Measurements from ENCODE around the gene CRMP1. TPM values are rescaled to one million over a fixed set of nuclear protein-coding genes. Genes with fewer than 3 reads are reported as not detected.

The CRMP1 gene
- total and polyA plus RNA-seq, 7 donors, result under 0.01 to 6.4 (median 4.2) TPM; not detected in 1

GRCh38 chr4:5918331-5918985, 25.6 kb upstream of the CRMP1 start:
- TF ChIP-seq POLR2AphosphoS5 (IDR thresholded peaks at IDR 0.05) (no peak), POLR2A (IDR thresholded peaks at IDR 0.05) (no peak), EP300 (IDR thresholded peaks at IDR 0.05) (no peak)

GRCh38 chr4:5917672-5918071, 24.8 kb upstream of the CRMP1 start:
- Histone ChIP-seq H3K27me3 (peaks cover 0 to 31% (median 0%) of the 10 kb centered on the region in 3 donors), H3K4me3 (no peak overlapping the region), H3K4me1 (no peaks in the 10 kb centered on the region), H3K27ac (no peak overlapping the region), H3K9me3 (no peaks in the 10 kb centered on the region), H3K36me3 (no peaks in the 10 kb centered on the region)
- no peak for TF ChIP-seq CTCF (IDR thresholded peaks at IDR 0.05)
- TF ChIP-seq POLR2A (IDR thresholded peaks at IDR 0.05), result no peak
- intact Hi-C loops (cut with DNase I), result no loop called here
- DNase-seq, result no peak
- WGBS, 2 donors, result 58 to 68% methylated on average over 11 of the region's 11 CpGs

More at GRCh38 chr4:5918331-5918985, 25.6 kb upstream of the CRMP1 start:
- Histone ChIP-seq H3K4me3 (no peak overlapping the region), H3K36me3 (no peaks in the 10 kb centered on the region), H3K27me3 (peaks cover 0 to 31% (median 0%) of the 10 kb centered on the region in 3 donors), H3K9me3 (no peaks in the 10 kb centered on the region), H3K27ac (no peak overlapping the region), H3K4me1 (no peaks in the 10 kb centered on the region)
- intact Hi-C loops (cut with DNase I), result no loop called here
- no peak for DNase-seq
- 51 to 59% methylated on average over 8 of the region's 8 CpGs for WGBS, 2 donors

GRCh38 chr4:5916229-5916628, 23.3 kb upstream of the CRMP1 start:
- Histone ChIP-seq H3K27ac (no peak overlapping the region), H3K4me3 (no peak overlapping the region), H3K27me3 (peaks cover 0 to 23% (median 0%) of the 10 kb centered on the region in 3 donors), H3K9me3 (peaks cover 0 to 3% (median 0%) of the 10 kb centered on the region in 4 donors), H3K36me3 (no peaks in the 10 kb centered on the region), H3K4me1 (no peaks in the 10 kb centered on the region)
- no peak for TF ChIP-seq CTCF (IDR thresholded peaks at IDR 0.05)
- intact Hi-C loops (cut with DNase I), result no loop called here
- 60 to 65% methylated on average over 3 of the region's 3 CpGs for WGBS, 2 donors
- no peak for DNase-seq

GRCh38 chr4:5913454-5913853, 20.6 kb upstream of the CRMP1 start:
- Histone ChIP-seq H3K4me3 (no peak overlapping the region), H3K27ac (no peak overlapping the region), H3K27me3 (peaks cover 0 to 15% (median 0%) of the 10 kb centered on the region in 3 donors), H3K4me1 (no peaks in the 10 kb centered on the region), H3K36me3 (no peaks in the 10 kb centered on the region), H3K9me3 (peaks cover 0 to 4% (median 1%) of the 10 kb centered on the region in 4 donors)
- 84 to 85% methylated on average over 7 of the region's 7 CpGs for WGBS, 2 donors
- intact Hi-C loops (cut with DNase I), result no loop called here
- no peak for DNase-seq
- no peak for TF ChIP-seq POLR2AphosphoS5 (IDR thresholded peaks at IDR 0.05)
- no peak for TF ChIP-seq EP300 (IDR thresholded peaks at IDR 0.05)
- TF ChIP-seq CTCF (IDR thresholded peaks at IDR 0.05), result no peak
- no peak for TF ChIP-seq POLR2A (IDR thresholded peaks at IDR 0.05)

- Histone ChIP-seq H3K4me3 (no peak overlapping the region), H3K36me3 (no peaks in the 10 kb centered on the region), H3K9me3 (peaks cover 0 to 10% (median 5%) of the 10 kb centered on the region in 4 donors), H3K27ac (no peak overlapping the region), H3K4me1 (no peaks in the 10 kb centered on the region), H3K27me3 (peaks cover 0 to 14% (median 0%) of the 10 kb centered on the region in 3 donors)
- intact Hi-C loops (cut with DNase I), result no loop called here
- DNase-seq, result no peak
- WGBS, 2 donors, result 67 to 79% methylated on average over 1 of the region's 1 CpG
- TF ChIP-seq EP300 (IDR thresholded peaks at IDR 0.05) (no peak), POLR2AphosphoS5 (IDR thresholded peaks at IDR 0.05) (no peak), POLR2A (IDR thresholded peaks at IDR 0.05) (no peak), CTCF (IDR thresholded peaks at IDR 0.05) (no peak)
These were observed 19.7 kb upstream of the CRMP1 start for GRCh38 chr4:5912614-5913019.
